GM12872 (cell line): ENCODE measurements around the gene CALML4.

ENCODE experiments used
- CTCF ChIP-seq: IDR thresholded peaks from 3 replicates; pipeline ENCODE4 v1.5.1; 2011; ENCODE audit warnings: low read depth, mild to moderate bottlenecking, low read length, moderate library complexity; ENCODE audit not compliant: insufficient read depth

The CALML4 gene

GRCh38 chr15:68218847-68219798 lies 14.0 kb upstream of the CALML4 start:
- TF ChIP-seq CTCF = no peak

- no peak for TF ChIP-seq CTCF
These were observed 13.2 kb upstream of the CALML4 start for GRCh38 chr15:68218331-68218730.

GRCh38 chr15:68217341-68217740 lies 12.2 kb upstream of the CALML4 start:
- no peak for TF ChIP-seq CTCF

- no peak for TF ChIP-seq CTCF
These were observed 9.7 kb upstream of the CALML4 start for GRCh38 chr15:68214838-68215254.

GRCh38 chr15:68213991-68214837 lies 9.1 kb upstream of the CALML4 start:
- no peak for TF ChIP-seq CTCF

GRCh38 chr15:68211656-68212320 lies 6.7 kb upstream of the CALML4 start:
- no peak for TF ChIP-seq CTCF
